VCaP (cell line): ENCODE results near the gene TPRG1L.

Experiments
- H3K27ac ChIP-seq: fragments of 450-650 bp; 2 replicates; pipeline ENCODE4 v1.5.1; 2017
- TF ChIP-seq, protein P1 (sequence below): fragments of 450-650 bp; conservative IDR thresholded peaks from 2 replicates; pipeline ENCODE4 v1.5.1; 2017; ENCODE audit warnings: mild to moderate bottlenecking, moderate library complexity

The TPRG1L gene

DNA sequence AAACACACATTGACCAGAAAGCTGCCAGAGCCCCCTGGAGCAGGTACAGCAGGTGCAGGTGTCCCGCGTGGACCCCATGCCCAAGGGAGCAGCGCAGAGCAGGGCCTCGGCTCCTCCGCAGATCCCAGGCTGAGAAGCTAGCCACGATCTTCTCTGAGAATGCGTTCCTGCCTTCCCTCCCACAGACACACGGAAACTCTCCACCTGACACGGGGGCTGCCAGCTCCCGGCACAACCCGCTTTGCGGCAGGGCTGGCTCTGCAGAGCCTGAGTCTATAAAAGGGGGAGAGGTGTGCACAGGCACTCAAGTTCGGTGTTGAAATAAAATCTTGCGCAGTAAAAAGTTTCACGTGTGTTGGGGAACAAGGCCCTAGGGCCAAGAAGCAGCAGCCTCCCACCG, 23.1 kb upstream of the TPRG1L start:
- TF ChIP-seq, protein P1, sequence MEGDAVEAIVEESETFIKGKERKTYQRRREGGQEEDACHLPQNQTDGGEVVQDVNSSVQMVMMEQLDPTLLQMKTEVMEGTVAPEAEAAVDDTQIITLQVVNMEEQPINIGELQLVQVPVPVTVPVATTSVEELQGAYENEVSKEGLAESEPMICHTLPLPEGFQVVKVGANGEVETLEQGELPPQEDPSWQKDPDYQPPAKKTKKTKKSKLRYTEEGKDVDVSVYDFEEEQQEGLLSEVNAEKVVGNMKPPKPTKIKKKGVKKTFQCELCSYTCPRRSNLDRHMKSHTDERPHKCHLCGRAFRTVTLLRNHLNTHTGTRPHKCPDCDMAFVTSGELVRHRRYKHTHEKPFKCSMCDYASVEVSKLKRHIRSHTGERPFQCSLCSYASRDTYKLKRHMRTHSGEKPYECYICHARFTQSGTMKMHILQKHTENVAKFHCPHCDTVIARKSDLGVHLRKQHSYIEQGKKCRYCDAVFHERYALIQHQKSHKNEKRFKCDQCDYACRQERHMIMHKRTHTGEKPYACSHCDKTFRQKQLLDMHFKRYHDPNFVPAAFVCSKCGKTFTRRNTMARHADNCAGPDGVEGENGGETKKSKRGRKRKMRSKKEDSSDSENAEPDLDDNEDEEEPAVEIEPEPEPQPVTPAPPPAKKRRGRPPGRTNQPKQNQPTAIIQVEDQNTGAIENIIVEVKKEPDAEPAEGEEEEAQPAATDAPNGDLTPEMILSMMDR = no peak
- no peak overlapping the region for H3K27ac ChIP-seq

- TF ChIP-seq, protein P1 = no peak
- H3K27ac ChIP-seq = no peak overlapping the region
Measured at GRCh38 chr1:3602375-3602774, 22.4 kb upstream of the TPRG1L start.

GRCh38 chr1:3603156-3603555, 21.7 kb upstream of the TPRG1L start:
- TF ChIP-seq, protein P1 = no peak
- no peak overlapping the region for H3K27ac ChIP-seq

GRCh38 chr1:3603571-3604467, 21.0 kb upstream of the TPRG1L start:
- H3K27ac ChIP-seq = no peak overlapping the region
- TF ChIP-seq, protein P1 = no peak

GRCh38 chr1:3604468-3604974, 20.3 kb upstream of the TPRG1L start:
- TF ChIP-seq, protein P1 = no peak
- H3K27ac ChIP-seq = no peak overlapping the region

DNA sequence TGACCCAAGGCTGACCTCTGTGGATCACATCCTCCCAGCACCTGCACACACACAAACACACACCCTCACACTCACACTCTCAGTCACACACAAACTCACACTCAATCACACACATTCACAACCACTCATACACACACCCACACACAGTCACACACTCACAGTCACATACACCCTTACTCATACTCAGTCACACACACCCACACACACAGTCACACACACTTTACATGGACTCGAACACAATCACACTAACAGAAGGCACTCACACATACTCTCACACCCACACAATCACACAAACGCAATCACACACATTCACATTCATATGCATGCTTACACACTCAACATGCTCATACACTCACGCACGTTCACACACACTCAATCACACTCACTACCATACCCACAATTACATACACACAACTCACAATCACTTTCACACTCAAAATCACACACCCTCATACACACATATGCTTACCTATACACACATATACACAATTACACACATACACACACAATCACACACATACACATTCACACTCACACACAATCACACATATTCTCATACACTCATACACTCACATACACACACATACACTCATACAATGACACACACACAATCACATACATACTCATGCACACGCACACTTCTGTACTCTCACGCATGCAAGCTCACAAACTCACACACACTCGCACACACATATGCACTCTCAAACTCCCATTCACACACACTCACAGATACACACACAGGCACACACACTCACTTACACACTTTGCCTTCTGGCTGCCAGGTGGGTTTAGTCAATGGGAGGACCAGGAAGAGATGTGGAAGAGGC, 19.6 kb upstream of the TPRG1L start:
- TF ChIP-seq, protein P1 = no peak
- no peak overlapping the region for H3K27ac ChIP-seq
